Vagina (tissue), 2 donors: ENCODE measurements around the gene FKBP1B. TPM values are rescaled to one million over a fixed set of nuclear protein-coding genes. Genes with fewer than 3 reads are reported as not detected.

Experiments
- DNase-seq, 2 donors: peaks; one replicate each; pipeline ENCODE4 v3.0.0-alpha.2; 2017; ENCODE audit errors: extremely low spot score in 2 of 2
- H3K27ac ChIP-seq: fragments of 200-600 bp; sonication (generic); one replicate; pipeline ENCODE4 v1.5.1; 2019
- H3K27me3 ChIP-seq: fragments of 200-600 bp; sonication (generic); one replicate; pipeline ENCODE4 v1.5.1; 2019
- H3K36me3 ChIP-seq, 2 donors: fragments of 200-600 bp; sonication (generic); one replicate each; pipeline ENCODE4 v1.5.1; 2017 to 2019
- H3K4me1 ChIP-seq: fragments of 200-600 bp; sonication (generic); one replicate; pipeline ENCODE4 v1.5.1; 2019
- H3K4me3 ChIP-seq, 2 donors: fragments of 200-600 bp; sonication (generic); 1 replicate in 1 of 2; 2 replicates in 1 of 2; pipeline ENCODE4 v1.5.1; 2016 to 2019
- H3K9me3 ChIP-seq: fragments of 200-600 bp; sonication (generic); one replicate; pipeline ENCODE4 v1.5.1; 2019
- POLR2A ChIP-seq, 2 donors: fragments of 450-650 bp; IDR thresholded peaks; one replicate each; pipeline ENCODE4 v1.6.1; 2017; ENCODE audit warnings: antibody characterized with exemption in 2 of 2, mild to moderate bottlenecking in 2 of 2, moderate library complexity in 2 of 2
- POLR2AphosphoS5 ChIP-seq, 2 donors: sonication (generic); formaldehyde crosslinking; IDR thresholded peaks; one replicate each; pipeline ENCODE4 v1.9.0; 2017; ENCODE audit warnings: antibody characterized with exemption in 2 of 2, mild to moderate bottlenecking in 2 of 2, low read depth in 1 of 2; ENCODE audit not compliant: insufficient read depth in 1 of 2
- intact Hi-C: fragments of 100-400 bp; cut with DNase I; formaldehyde crosslinking; loops from one replicate; pipeline ENCODE4 v1.15.1; 2023
- total RNA-seq: library from RNA; depleted of rRNA; stranded (reverse); fragments of >200 nt; gene quantifications from one replicate; pipeline ENCODE4 v1.2.3, GENCODE V29; 2016
- TF ChIP-seq, protein P1 (sequence below), 3 experiments: fragments of 450-650 bp in 2 of 3; fragments of 200-600 bp in 1 of 3; sonication (generic) in 1 of 3; IDR thresholded peaks; one replicate each; pipeline ENCODE4 v1.5.1; 2017 to 2019; ENCODE audit warnings: antibody characterized with exemption in 3 of 3, mild to moderate bottlenecking in 2 of 3, moderate library complexity in 2 of 3

Gene FKBP1B
- total RNA-seq, 1 donor from 2014 or later: 14.2 TPM

GRCh38 chr2:24102677-24103076 lies 53.1 kb downstream of the FKBP1B start:
- intact Hi-C loops: no loop called here
- H3K4me1 ChIP-seq: no peaks in the 10 kb centered on the region
- H3K27ac ChIP-seq: no peak overlapping the region
- H3K27me3 ChIP-seq: no peaks in the 10 kb centered on the region
- no peaks in the 10 kb centered on the region for H3K36me3 ChIP-seq
- H3K4me3 ChIP-seq: no peak overlapping the region
- H3K9me3 ChIP-seq: no peaks in the 10 kb centered on the region
- TF ChIP-seq POLR2AphosphoS5 (IDR thresholded peaks at IDR 0.05; ENCODE audit: insufficient read depth in 1 of 2, low read depth in 1 of 2): no peak
- no peak for TF ChIP-seq POLR2A (IDR thresholded peaks at IDR 0.05)
- TF ChIP-seq, protein P1, sequence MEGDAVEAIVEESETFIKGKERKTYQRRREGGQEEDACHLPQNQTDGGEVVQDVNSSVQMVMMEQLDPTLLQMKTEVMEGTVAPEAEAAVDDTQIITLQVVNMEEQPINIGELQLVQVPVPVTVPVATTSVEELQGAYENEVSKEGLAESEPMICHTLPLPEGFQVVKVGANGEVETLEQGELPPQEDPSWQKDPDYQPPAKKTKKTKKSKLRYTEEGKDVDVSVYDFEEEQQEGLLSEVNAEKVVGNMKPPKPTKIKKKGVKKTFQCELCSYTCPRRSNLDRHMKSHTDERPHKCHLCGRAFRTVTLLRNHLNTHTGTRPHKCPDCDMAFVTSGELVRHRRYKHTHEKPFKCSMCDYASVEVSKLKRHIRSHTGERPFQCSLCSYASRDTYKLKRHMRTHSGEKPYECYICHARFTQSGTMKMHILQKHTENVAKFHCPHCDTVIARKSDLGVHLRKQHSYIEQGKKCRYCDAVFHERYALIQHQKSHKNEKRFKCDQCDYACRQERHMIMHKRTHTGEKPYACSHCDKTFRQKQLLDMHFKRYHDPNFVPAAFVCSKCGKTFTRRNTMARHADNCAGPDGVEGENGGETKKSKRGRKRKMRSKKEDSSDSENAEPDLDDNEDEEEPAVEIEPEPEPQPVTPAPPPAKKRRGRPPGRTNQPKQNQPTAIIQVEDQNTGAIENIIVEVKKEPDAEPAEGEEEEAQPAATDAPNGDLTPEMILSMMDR (IDR thresholded peaks at IDR 0.05): no peak
- DNase-seq: no peak

DNA sequence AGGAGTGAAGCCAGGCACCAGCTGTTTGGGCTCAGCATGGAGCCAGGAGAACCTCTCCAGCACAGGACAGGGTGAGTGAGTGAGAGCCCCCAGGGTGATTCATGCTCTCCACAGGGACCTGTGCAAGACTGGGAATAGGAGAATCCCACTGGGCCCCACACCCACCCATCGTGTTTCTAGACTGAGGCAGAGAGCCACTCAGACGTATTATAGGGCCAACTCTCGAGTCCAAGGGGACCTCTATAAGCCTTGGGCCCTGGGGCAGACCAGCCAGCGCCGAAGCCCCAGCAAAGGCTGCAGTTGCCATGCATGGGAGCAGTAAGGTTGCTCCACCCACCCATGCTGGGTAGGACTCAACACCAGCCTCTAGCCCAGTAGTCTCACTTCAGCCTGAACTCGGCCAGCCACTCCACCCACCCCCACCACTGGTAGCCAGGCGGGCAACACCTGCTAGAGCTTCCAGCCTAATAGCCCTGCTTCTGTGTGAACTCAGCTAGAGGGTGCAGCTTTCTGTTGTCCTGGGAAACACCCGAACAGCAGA lies 54.6 kb downstream of the FKBP1B start:
- Histone ChIP-seq H3K4me1 (no peaks in the 10 kb centered on the region), H3K36me3 (no peaks in the 10 kb centered on the region), H3K9me3 (no peaks in the 10 kb centered on the region), H3K27ac (no peak overlapping the region), H3K27me3 (no peaks in the 10 kb centered on the region), H3K4me3 (no peak overlapping the region)
- intact Hi-C loops: no loop called here
- TF ChIP-seq POLR2AphosphoS5 (IDR thresholded peaks at IDR 0.05; ENCODE audit: insufficient read depth in 1 of 2, low read depth in 1 of 2) (no peak), POLR2A (IDR thresholded peaks at IDR 0.05) (no peak)
- TF ChIP-seq, protein P1 (IDR thresholded peaks at IDR 0.05): no peak
- DNase-seq: no peak

DNA sequence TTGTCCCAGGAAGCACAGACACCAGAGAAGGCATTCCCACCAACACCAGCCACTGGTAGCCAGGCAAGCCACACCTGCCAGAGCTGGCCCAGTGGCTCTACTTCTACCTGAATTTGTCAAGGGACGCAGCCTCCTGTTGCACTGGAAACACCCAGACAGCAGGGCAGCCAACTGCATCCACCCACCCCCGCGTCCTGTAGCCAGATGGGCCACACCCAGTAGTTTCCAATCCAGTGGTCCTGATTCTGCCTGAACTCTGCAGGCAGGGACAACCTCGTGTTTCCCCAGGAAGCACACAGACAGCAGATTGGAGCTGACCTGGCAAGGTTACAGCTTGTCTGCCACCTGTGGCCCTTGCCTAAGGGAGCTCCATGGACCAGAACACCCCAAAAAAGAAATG lies 55.4 kb downstream of the FKBP1B start:
- Histone ChIP-seq H3K4me1 (no peaks in the 10 kb centered on the region), H3K4me3 (no peak overlapping the region), H3K36me3 (no peaks in the 10 kb centered on the region), H3K9me3 (no peaks in the 10 kb centered on the region), H3K27me3 (no peaks in the 10 kb centered on the region), H3K27ac (no peak overlapping the region)
- intact Hi-C loops: no loop called here
- TF ChIP-seq POLR2AphosphoS5 (IDR thresholded peaks at IDR 0.05; ENCODE audit: insufficient read depth in 1 of 2, low read depth in 1 of 2) (no peak), POLR2A (IDR thresholded peaks at IDR 0.05) (no peak)
- no peak for DNase-seq

GRCh38 chr2:24105816-24106215 lies 56.3 kb downstream of the FKBP1B start:
- no peaks in the 10 kb centered on the region for H3K9me3 ChIP-seq
- H3K27me3 ChIP-seq: no peaks in the 10 kb centered on the region
- H3K27ac ChIP-seq: no peak overlapping the region
- no peak for DNase-seq
- H3K4me1 ChIP-seq: no peaks in the 10 kb centered on the region
- no peak overlapping the region for H3K4me3 ChIP-seq
- H3K36me3 ChIP-seq: no peaks in the 10 kb centered on the region
- intact Hi-C loops: no loop called here
- TF ChIP-seq, protein P1 (IDR thresholded peaks at IDR 0.05): no peak
- no peak for TF ChIP-seq POLR2A (IDR thresholded peaks at IDR 0.05)
- no peak for TF ChIP-seq POLR2AphosphoS5 (IDR thresholded peaks at IDR 0.05; ENCODE audit: insufficient read depth in 1 of 2, low read depth in 1 of 2)

- no peaks in the 10 kb centered on the region for H3K4me1 ChIP-seq
- no peaks in the 10 kb centered on the region for H3K36me3 ChIP-seq
- H3K27me3 ChIP-seq: no peaks in the 10 kb centered on the region
- TF ChIP-seq, protein P1 (IDR thresholded peaks at IDR 0.05): no peak
- TF ChIP-seq POLR2A (IDR thresholded peaks at IDR 0.05) (no peak), POLR2AphosphoS5 (IDR thresholded peaks at IDR 0.05; ENCODE audit: insufficient read depth in 1 of 2, low read depth in 1 of 2) (no peak)
- no peak overlapping the region for H3K4me3 ChIP-seq
- H3K9me3 ChIP-seq: no peaks in the 10 kb centered on the region
- intact Hi-C loops: no loop called here
- DNase-seq: no peak
- no peak overlapping the region for H3K27ac ChIP-seq
Observed at GRCh38 chr2:24106786-24107185, 57.2 kb downstream of the FKBP1B start.
